A549 treated with AZD9567 at 1 μM for 4 hours (cell line): ENCODE results near the gene CPO. TPM values are rescaled to one million over a fixed set of nuclear protein-coding genes. Genes with fewer than 3 reads are reported as not detected.

Source experiments
- total RNA-seq: library from RNA; stranded (reverse); fragments of 200-300 nt; extraction: Qiagen RNA extraction; gene quantifications from 5 replicates; pipeline ENCODE4 v1.2.3, GENCODE V29; 2022; ENCODE audit not compliant: insufficient read depth

The CPO gene
- total RNA-seq: 0.07 to 0.13 TPM (median 0.08 TPM) in 4 of 5 replicates, not detected in the other

GRCh38 chr2:206939340-206939739 is at the start of gene CPO:
TSS of gene CPO (plus strand) at chr2:206939518. CDS start at chr2:206939600, 82 bp downstream.

Other genes starting within 250 kb of the CPO start
- gene DYTN, start 221.1 kb upstream of the CPO start, total RNA-seq: 0.12 TPM in 1 of 5 replicates, not detected in the others
- gene MDH1B, start 174.2 kb upstream of the CPO start, total RNA-seq: 1.4 to 1.7 TPM (median 1.6 TPM) in 4 of 5 replicates, not detected in the other
- gene FASTKD2, start 173.9 kb upstream of the CPO start, total RNA-seq: 29.6 to 34.2 TPM (median 32.7 TPM) in 5 replicates
- 18.7 to 35.2 TPM (median 25.4 TPM) in 5 replicates for gene KLF7, start 226.4 kb downstream of the CPO start, total RNA-seq